ENCODE data around the gene ADARB2. TPM values are rescaled to one million over a fixed set of nuclear protein-coding genes. Genes with fewer than 3 reads are reported as not detected.

Gene ADARB2
- total RNA-seq, 1 donor from 2014 or later: 1.8 TPM

DNA sequence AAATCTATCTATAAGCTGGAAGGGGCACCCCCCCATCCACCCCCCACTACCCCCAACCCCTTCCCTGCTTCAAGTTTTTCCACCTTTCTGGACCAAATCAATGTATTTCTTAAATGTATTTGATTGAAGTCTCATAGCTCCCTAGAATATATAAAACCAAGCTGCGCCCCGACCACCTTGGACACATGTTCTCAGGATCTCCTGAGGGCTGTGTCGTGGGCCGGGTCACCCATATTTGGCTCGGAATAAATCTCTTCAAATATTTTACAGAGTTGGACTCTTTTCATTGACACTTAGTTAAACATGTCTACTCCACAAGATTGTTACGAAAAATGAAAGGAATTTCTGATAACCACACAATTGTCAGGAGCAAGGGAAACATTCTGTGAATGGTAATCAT is 215.6 kb downstream of the ADARB2 start:
- H3K27me3 Mint-ChIP-seq (ENCODE audit: low read depth): no peaks in the 10 kb centered on the region
- DNase-seq (ENCODE audit: low read depth, low spot score): no peak
- H3K4me1 Mint-ChIP-seq: peaks cover 20% of the 10 kb centered on the region
- H3K9me3 Mint-ChIP-seq: peaks cover 2% of the 10 kb centered on the region
- H3K27ac Mint-ChIP-seq (ENCODE audit: unreplicated experiment): no peak overlapping the region
- no peak overlapping the region for H3K4me3 Mint-ChIP-seq
- TF ChIP-seq, protein P1, sequence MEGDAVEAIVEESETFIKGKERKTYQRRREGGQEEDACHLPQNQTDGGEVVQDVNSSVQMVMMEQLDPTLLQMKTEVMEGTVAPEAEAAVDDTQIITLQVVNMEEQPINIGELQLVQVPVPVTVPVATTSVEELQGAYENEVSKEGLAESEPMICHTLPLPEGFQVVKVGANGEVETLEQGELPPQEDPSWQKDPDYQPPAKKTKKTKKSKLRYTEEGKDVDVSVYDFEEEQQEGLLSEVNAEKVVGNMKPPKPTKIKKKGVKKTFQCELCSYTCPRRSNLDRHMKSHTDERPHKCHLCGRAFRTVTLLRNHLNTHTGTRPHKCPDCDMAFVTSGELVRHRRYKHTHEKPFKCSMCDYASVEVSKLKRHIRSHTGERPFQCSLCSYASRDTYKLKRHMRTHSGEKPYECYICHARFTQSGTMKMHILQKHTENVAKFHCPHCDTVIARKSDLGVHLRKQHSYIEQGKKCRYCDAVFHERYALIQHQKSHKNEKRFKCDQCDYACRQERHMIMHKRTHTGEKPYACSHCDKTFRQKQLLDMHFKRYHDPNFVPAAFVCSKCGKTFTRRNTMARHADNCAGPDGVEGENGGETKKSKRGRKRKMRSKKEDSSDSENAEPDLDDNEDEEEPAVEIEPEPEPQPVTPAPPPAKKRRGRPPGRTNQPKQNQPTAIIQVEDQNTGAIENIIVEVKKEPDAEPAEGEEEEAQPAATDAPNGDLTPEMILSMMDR (conservative IDR thresholded peaks at IDR 0.05): no peak
- H3K36me3 Mint-ChIP-seq (ENCODE audit: low read depth): no peaks in the 10 kb centered on the region

DNA sequence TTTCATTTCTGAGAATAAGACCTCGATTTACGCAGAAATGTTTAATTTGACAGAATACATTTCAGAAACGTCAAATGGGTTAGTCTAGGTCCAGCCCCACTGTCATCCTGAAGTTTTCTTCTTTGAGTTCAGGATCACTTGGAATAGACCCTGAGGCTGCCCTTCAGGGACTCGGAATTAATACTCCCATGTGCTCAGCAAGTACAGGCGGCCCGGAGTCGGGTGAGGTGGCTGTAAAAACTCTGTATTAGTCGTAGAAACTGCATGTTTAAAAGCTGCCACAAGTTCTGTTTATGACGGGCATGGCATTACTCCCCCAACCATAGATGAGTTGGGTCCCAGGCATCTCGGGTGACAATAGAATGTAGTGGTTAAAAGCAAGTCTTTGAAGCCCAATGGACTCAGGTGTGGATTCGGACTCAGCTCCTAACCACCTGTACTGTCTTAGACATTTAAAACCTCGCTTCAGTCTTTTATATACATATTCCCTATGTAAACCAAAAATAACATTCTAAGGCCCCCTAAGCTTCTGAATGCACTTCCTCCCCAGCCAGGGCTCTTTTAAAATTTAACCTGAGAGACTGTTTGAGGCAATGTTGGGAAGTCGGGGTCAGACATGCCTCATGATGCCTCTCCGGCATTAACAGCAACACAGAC is 216.3 kb downstream of the ADARB2 start:
- H3K27me3 Mint-ChIP-seq (ENCODE audit: low read depth): no peaks in the 10 kb centered on the region
- DNase-seq (ENCODE audit: low read depth, low spot score): no peak
- TF ChIP-seq, protein P1 (conservative IDR thresholded peaks at IDR 0.05): no peak
- peaks cover 20% of the 10 kb centered on the region for H3K4me1 Mint-ChIP-seq
- peaks cover 2% of the 10 kb centered on the region for H3K9me3 Mint-ChIP-seq
- no peak overlapping the region for H3K27ac Mint-ChIP-seq (ENCODE audit: unreplicated experiment)
- H3K36me3 Mint-ChIP-seq (ENCODE audit: low read depth): no peaks in the 10 kb centered on the region
- H3K4me3 Mint-ChIP-seq: no peak overlapping the region

DNA sequence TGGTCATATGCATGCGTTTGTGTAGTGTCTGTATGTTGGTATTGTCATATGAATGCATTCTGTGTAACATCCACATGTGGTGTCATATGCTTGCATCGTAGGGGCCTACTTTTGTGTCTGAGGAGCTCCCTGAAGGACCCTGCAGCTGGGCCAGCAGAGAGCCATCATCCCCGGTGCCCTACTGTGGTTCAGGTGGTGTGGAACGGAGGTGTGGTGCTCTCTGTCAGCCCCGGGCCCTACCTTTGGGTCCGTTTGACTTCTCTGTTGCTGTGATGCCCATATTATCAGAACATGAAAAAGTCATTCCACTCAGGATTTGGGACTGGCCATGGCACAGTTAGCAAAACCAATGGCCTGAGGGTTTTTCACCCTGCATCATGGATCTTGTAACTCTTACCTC is 217.9 kb downstream of the ADARB2 start:
- no peak overlapping the region for H3K4me3 Mint-ChIP-seq
- H3K27ac Mint-ChIP-seq (ENCODE audit: unreplicated experiment): no peak overlapping the region
- no peaks in the 10 kb centered on the region for H3K27me3 Mint-ChIP-seq (ENCODE audit: low read depth)
- H3K9me3 Mint-ChIP-seq: no peaks in the 10 kb centered on the region
- H3K36me3 Mint-ChIP-seq (ENCODE audit: low read depth): no peaks in the 10 kb centered on the region
- peaks cover 20% of the 10 kb centered on the region for H3K4me1 Mint-ChIP-seq
- TF ChIP-seq, protein P1 (conservative IDR thresholded peaks at IDR 0.05): no peak
- no peak for DNase-seq (ENCODE audit: low read depth, low spot score)

DNA sequence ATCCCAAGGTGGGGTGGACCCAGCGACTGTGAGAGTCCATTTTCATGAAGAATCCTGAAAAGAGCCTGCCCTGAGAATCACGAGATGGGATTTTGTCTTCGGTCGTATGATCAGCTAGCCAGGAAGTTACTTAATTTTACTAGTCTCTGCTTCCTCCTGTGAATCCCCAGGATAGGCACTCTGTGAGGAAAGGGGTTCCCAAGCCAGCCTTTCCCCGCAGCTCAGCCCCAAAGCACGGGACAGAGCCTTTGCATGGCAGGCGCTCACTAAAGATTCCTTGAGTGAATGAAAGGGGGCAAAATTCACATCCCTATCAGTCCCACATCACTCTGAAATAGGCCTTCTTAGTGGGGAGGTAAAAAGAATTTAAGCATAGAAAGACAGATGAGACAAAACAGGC is 219.6 kb downstream of the ADARB2 start:
- TF ChIP-seq, protein P1 (conservative IDR thresholded peaks at IDR 0.05): no peak
- Mint-ChIP-seq H3K36me3 (ENCODE audit: low read depth) (no peaks in the 10 kb centered on the region), H3K9me3 (no peaks in the 10 kb centered on the region), H3K27ac (ENCODE audit: unreplicated experiment) (no peak overlapping the region), H3K27me3 (ENCODE audit: low read depth) (no peaks in the 10 kb centered on the region), H3K4me3 (no peak overlapping the region), H3K4me1 (peaks cover 8% of the 10 kb centered on the region)
- no peak for DNase-seq (ENCODE audit: low read depth, low spot score)

DNA sequence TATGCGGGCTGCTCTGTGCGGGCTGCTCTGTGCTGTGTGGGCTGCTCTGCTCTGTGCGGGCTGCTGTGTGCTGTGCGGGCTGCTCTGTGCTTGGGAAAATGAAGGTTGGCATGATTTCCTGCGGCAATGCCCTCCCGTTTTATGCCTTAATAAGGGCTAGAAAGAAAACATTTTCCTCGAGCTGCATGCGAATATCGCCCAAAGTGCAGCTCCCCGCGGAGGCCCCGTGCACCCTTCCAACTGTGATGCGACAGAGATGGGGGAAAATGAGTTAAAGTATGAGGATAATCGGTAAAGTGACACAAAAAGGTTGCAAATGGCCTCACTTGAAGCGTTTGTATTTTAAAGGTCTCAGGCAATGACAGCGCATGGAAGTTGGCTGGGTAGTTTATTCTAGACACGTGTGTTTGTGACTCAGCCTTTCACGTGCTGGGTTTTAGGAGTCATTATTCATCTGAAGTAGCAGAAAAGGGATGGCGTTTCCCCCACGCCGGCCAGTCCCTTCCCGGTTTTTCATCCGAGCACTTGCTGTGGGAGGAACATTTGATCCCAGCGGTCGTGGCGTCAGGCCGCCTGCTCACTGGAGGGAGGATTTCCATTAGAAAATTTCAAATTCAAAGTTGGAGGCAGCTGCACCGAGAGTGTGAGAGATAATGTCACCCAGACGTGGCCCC is 220.7 kb downstream of the ADARB2 start:
- TF ChIP-seq, protein P1 (conservative IDR thresholded peaks at IDR 0.05): no peak
- Mint-ChIP-seq H3K4me1 (no peaks in the 10 kb centered on the region), H3K4me3 (no peak overlapping the region), H3K36me3 (ENCODE audit: low read depth) (no peaks in the 10 kb centered on the region), H3K27ac (ENCODE audit: unreplicated experiment) (peak overlapping the region; percentile 44), H3K9me3 (no peaks in the 10 kb centered on the region), H3K27me3 (ENCODE audit: low read depth) (no peaks in the 10 kb centered on the region)
- no peak for DNase-seq (ENCODE audit: low read depth, low spot score)
